ENCODE data around the gene SRGAP1.
"Not testable (repeated sequence)": the region's sequence is repeated elsewhere in the genome, so short reads cannot be mapped to it uniquely, and the experiment has no call there.

Gene SRGAP1

GRCh38 chr12:64019101-64019500, 174.6 kb downstream of the SRGAP1 start:
- DNase-seq, result no peak

DNA sequence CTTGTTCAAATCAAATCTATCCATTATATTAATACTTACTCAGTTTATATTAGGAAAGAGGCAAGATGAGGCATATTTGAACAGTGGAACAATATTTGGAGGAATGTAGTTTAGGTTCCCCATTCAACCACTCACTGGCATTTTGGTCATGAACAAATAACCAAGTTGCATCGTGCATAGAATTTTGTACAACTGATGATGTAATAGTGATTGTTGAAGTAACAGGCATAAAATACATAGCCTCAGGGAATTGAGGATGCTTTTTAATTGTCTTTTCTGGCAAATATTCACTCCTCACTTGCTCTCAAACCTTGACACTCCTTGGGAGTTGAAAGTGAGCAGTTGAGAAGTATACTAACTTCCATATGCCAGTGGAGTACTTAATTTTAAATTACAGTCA, 175.2 kb downstream of the SRGAP1 start:
- no peak for DNase-seq

DNA sequence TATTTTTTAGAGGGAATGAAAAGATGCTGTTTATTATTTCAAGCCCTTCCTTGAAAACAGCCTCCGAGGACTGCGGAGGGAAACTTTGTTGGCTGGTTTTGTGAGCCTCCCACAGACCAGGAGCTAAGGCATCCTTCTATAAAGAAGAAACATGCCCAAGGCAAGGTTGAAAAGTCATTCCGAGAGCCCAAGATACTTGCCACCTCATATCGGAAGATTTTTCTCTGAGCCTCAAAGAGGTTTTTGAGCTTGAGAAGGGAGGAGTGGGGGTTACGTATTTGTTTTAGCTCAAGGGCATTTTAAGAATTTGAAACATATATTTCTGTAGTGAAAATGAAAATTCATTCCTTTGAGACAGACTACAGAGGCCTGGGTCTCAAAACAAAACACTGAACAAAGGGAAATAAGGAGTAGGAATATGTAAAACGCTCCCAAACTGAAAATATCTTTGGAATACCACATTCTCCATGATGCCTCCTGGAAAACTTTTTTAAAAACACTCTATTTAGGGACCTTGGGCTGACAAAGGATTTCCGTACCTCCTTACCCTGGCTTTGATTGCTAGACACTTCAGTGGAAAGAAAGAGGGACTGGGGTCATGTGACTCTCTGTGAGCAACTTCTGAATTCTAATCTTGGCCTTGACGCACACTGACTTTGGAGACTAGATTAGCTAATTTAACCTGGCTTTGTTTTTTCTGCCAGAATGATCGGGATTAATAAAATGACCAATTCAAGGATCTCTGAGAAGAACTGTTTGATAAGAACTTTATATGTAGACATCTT, 180.9 kb downstream of the SRGAP1 start:
- no peak for DNase-seq

DNA sequence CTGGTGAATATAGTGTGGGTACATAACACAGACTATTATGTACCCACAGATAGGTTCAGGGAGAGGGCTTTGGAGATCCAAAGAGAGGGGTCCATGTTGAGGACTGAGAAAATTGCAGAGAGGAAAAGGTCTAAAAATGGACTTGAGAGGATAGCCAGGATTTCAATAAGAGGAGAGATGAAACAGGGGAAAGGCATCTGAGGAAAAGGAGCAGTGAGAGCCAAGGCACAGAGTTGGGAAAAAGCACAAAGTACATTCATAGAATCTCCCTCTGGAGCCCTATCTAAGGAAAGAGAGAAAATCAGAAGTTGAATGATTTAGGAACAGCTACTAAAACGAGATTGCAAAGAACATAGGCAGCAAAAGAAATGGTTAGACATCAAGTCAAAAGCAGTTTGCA, 182.8 kb downstream of the SRGAP1 start:
- DNase-seq, result no peak

- DNase-seq, result no peak
These were observed 184.0 kb downstream of the SRGAP1 start for GRCh38 chr12:64028541-64028940.

DNA sequence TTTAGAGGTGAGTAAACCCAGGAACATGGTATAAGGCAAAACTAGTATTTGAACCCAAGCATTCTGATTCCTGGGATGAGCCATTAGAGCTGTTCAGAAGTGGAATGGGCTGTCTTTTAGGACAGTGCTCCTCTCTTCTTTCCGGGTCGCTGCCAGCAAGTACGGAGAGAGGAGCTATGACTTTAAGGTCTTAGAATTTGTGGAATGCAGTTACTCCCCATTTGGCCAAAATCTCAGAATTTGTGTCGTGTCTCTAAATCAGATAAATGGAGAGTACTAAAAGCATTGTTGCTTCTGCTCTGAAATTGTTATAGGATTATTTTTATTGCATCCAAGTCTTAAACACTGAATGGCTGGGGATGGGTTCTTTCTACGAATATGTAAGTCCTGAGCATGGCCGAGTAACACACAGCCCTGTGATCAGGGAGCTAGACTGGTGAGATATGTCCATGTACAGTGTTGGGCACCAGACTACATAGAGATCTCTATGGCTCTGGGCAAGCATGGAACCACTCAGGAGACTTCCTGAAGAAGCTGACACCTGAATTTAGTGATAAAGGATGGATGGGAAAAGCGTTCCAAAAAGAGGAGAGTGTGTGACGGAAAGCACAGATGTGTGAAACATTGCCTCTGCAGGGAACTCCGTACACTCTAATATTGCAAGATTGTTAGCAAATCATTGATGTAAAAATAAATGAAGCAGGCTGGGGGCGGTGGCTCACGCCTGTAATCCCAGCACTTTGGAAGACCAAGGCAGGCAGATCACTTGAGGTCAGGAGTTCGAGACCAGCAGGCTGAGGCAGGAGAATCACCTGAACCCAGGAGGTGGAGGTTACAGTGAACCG, 184.7 kb downstream of the SRGAP1 start:
- no peak for DNase-seq

DNA sequence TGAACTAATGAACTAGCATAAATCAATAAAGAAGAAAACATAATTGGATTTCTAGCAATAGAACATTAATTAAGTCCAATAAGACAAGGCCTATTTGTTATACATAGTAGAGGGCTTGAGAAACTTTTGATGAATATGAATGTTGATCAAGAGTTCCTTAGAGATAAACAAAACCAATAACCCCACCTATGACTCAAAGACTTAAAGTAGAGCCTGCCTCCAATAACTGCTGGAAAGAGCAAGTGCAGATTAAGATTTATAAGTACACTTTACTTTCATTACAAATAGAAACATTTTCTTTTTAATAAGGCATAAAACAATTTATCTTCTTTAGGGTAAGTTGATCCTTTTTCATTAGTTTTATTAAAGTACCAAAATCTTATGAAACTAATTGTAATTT, 185.7 kb downstream of the SRGAP1 start:
- DNase-seq, result no peak

- not testable (repeated sequence) for DNase-seq
These were observed 189.6 kb downstream of the SRGAP1 start for GRCh38 chr12:64034056-64034455.

DNA sequence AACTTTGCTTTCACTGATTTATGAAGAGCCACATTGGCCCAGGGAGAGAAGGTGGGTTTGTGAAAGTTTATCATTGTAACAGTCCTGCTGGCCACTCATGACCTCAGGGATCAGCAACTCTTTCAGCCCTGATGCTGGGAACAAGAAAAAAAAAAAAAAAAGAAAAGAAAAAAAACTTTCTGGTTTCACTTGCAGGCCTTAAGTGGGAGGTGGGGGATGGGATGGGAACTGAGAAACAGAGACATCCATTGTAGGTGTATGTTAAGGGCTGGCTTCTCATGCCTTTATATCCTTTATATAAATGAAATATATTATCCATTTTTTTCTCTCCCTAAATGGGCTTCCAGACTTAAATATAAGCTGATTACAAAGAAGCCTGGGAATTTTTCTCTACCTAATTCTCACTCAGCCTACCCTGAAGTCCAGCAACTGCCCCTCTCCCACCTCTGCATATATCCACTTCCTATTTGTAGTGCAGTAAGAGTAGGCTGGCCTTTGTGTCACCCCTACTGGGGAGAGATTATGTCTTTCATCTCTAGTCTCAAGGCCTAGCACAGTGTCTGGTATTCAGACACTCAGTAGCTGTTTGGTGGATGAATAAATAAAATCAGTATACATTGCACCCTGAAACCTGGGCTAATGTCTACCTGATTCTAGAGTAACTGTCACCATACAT, 190.5 kb downstream of the SRGAP1 start:
- DNase-seq, result no peak

GRCh38 chr12:64036414-64036813, 191.9 kb downstream of the SRGAP1 start:
- no peak for DNase-seq

- no peak for DNase-seq
These were observed 194.9 kb downstream of the SRGAP1 start for GRCh38 chr12:64039281-64039871.

DNA sequence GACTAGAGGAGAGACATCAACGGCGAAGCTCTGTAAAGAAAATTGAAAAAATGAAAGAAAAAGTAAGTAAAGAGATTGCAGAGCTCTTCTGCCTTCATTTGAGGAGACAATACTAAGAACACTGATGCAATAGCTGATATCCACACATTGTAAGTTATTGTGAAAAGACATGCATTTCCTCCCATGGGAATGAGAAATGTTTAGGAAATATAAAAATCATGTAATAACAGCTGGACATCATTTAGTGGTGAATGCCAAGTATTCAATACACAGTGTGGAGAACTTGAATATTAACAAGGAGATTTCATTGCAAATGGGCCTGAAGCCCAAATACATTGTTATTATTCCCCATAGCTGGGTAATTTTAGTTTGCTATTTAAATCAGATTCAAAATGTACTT, 198.4 kb downstream of the SRGAP1 start:
- no peak for DNase-seq

- no peak for DNase-seq
These were observed 199.7 kb downstream of the SRGAP1 start for GRCh38 chr12:64044191-64044590.

GRCh38 chr12:64051057-64051456, 206.6 kb downstream of the SRGAP1 start:
- DNase-seq, result no peak

DNA sequence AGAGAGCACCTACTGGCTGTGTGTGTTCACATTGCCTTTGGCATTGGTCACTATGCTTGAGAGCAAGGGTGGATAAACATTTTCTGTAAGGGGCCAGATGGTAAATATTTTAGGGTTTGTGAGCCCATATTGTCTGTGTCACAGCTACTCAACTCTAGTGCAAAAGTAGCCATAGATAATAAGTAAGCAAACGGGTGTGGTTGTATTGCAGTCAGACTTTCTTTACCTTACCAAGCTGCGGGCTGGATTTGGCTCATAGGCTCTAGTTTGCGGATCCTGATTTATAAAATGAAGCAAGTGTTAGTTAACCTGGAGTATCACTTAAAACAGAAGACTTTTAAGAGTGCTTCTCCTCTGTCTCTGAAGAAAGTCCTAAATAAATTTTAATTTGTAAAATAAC, 208.6 kb downstream of the SRGAP1 start:
- DNase-seq, result no peak

DNA sequence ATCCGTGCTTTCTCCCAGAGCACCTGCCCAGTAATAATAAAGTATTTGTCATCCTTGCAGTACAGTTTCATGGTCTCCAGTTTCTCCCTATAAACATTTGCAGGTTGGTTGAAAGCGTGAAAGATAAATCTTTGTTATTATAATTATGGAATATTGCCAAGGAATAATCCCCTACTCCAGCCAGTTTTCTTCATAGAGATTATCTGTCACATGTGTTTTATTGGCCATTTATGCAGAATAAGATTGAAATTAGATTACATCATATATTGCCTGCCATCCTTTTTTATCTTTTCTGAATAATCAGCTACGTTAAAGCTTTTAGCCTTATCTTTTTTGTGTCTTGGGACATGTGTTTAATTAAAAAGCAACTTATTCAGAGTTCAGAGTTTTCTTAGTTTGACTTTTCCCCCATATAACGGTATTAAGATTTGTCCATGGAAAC, 209.6 kb downstream of the SRGAP1 start:
- no peak for DNase-seq

DNA sequence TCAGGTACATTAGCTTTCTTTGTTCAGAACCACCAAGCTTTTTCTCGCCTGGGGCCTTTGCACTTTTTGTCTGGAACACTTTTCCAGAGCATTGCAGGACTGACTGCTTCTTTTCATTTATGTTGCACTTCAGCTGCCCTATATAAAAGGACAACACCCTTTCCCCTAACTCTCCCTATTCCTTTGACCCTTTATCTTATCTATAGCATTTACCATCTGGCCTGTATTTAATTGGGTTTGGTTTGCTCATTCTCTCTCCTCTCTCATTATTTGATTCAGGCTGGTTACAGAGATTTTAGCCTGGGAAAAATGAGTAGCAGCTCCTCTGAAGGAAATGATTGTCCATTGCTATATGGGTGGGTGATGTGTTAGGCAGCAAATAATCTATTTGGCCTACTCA, 212.2 kb downstream of the SRGAP1 start:
- DNase-seq, result no peak

GRCh38 chr12:64057706-64058105, 213.2 kb downstream of the SRGAP1 start:
- DNase-seq, result no peak

DNA sequence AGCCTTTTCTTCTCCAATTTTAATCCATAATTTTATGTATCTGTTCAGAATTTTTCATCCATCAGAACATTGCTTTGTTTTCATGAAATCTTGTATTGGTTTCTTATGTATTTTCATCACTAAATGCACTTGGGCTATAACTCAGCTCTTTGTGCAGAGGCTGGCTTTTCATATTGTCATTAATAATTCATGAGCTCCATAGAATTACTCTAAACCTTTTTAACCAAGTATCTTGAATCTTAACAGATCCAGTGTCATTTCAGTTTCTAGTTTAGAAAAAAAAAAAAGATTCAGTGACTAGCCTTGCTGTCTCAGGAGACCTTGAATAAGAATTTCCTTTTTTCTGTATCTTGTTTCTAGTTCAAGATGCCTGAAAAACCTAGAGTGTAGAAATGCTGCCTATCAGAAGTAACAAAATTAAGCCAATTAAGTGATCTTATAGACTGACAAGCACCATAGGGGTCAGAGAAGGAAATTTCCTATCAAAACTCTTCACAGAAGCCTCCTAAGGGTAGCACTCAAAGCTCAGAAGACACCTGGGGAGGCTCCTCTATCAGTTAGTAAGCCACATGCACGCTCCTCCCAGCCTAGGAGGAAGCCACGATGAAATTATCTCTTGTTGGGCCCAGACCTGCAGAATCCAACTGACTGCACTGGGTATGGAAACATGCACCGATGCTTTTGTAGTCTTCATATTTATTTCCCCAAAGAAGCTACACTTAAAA, 214.2 kb downstream of the SRGAP1 start:
- no peak for DNase-seq

GRCh38 chr12:64059685-64060084, 215.2 kb downstream of the SRGAP1 start:
- DNase-seq, result no peak

DNA sequence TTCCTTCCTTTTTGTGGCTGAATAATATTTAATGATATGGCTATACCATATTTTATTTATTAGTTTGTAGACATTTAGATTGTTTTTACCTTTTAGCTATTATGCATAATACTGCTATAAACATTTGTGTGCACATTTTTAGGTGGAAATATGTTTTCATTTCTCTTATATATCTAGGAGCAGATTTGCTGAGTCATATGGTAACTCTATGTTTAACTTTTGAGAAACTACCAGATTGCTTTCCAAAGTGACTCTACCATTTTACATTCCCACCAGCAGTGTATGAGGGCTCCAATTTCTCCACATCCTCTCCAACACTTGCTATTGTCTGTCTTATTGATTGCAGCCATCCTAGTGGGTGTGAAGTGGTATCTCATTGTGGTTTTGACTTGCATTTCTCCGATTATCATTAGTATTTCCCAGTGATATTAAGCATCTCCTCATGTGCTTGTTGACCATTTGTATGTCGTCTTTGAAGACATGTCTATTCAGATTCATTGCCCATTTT, 217.4 kb downstream of the SRGAP1 start:
- DNase-seq, result no peak

GRCh38 chr12:64063121-64063520, 218.6 kb downstream of the SRGAP1 start:
- no peak for DNase-seq

Measured in stimulated activated CD4-positive, alpha-beta T cell treated with anti-CD3 and anti-CD28 coated beads, Interleukin-12 subunit alpha, Interleukin-12 subunit beta, amount 100 ng/mL, for 4 hours (primary cell).